GM19239 (cell line): ENCODE data around the gene FYN.
A peak's percentile ranks its signal among the peaks of the same experiment; 100 is the strongest.

Source experiments
- DNase-seq: peaks from one replicate; pipeline ENCODE4 v3.0.0; 2011; ENCODE audit warnings: low spot score; ENCODE audit not compliant: insufficient read length
- FAIRE-seq: peaks from 2 replicates; lab custom pipeline; 2011; peaks lifted over from hg19 to GRCh38; lab: Jason Lieb, UNC

FYN gene

DNA sequence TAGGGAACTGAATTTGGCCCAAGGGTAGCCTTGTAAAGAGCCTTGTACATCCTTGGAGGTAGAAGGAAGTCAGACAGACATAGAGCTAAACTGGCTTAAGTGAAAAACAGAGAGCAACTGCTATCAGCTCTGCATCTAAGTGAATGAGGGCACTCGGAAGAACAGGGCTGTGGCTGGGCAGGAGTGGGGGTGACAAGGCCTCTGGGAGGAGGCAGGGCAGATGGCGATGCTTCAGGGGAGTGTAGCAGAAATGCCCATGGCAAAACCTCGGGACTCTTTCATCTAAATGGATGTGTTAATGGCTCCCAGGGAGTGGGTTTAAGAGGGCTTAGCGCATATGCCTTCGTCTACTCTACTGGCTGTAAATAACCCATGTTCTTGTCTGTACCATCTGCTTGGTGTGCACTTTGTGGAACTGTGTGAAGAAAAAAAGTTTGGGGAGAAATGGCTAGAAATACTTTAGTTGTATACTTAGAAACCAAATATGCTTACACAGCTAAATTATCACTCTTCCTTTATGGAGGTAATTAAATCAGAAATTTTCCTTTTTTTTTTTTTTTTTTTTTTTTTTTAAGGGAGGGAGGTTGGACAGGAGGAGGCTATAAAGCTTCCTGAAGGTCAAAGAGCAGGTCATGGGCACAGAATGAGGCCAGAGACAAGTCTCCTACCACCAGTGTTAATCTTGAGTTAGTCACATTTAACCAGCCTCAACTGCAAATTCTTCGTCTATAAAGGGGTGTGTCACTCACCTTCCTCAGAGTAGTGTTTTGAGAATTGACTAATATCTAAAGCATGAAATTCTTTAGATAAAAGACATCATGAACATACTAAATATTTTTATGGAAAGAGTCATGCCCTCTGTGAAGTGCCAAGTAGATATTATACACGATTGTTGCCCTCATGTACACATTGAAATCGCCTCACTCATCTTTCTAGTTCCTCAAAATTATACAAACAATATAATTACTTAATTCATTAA is 60.9 kb downstream of the FYN start:
- DNase-seq = no peak
- no peak for FAIRE-seq

- FAIRE-seq (no peak), DNase-seq (no peak)
Measured at GRCh38 chr6:111810294-111811131, 62.7 kb downstream of the FYN start.

DNA sequence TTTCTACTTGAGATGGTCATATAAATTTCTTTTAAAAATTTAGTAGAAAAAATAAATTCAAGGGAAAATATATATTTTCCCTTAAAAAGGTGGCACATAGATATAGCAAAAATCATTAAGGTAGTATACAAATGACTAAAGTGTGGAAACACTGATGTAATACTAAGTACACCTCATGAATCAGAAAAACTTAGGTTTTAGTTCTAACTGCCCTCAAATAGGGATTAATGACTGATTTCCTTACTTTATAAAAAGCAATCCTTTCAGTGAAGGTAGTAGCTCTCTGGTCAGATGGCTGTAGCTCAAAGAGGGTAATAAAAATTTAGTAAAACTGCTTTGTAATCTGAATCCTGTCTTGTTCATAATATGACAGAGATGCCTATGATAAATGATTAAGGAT is 63.5 kb downstream of the FYN start:
- no peak for FAIRE-seq
- no peak for DNase-seq

GRCh38 chr6:111809264-111809663 is 64.0 kb downstream of the FYN start:
- no peak for FAIRE-seq
- no peak for DNase-seq

DNA sequence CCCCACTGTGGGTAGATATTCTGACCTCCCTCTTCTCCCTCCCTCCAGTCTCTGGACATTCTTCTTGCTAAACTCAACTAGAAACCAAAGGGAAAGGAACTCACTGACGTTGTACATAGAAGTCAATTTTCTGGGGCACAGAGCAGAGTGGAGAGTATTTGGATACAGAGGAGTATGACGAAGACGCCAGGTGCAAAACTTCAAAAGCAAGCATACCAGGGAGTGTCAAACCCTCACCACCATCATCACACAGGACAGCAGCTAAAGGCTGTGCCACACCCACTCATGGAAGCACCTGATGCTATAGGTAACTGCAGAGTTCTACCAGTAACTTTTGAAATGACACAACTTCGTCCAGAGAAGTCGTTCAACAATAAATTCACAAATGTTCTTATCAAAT is 64.8 kb downstream of the FYN start:
- DNase-seq (no peak), FAIRE-seq (no peak)

GRCh38 chr6:111806561-111807497 is 66.4 kb downstream of the FYN start:
- FAIRE-seq (no peak), DNase-seq (no peak)

DNA sequence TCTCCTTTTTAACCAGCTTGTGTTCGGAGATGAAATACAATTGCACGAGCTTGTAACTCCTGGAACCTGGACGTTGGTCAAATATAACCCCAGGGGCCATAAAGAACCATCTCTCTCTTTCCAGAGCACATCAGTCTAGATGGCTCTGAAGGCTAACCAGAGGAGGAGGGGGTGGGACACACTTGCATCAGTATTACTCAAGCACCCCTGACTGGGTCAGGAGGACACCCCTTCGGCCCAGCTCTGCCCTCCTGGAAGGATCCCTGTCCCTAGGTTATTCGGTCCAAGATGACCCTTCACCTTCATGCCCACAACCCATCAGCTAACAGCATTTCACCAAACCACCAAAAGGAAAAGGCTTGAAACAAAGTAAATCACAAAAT is 67.1 kb downstream of the FYN start:
- DNase-seq (no peak), FAIRE-seq (no peak)

DNA sequence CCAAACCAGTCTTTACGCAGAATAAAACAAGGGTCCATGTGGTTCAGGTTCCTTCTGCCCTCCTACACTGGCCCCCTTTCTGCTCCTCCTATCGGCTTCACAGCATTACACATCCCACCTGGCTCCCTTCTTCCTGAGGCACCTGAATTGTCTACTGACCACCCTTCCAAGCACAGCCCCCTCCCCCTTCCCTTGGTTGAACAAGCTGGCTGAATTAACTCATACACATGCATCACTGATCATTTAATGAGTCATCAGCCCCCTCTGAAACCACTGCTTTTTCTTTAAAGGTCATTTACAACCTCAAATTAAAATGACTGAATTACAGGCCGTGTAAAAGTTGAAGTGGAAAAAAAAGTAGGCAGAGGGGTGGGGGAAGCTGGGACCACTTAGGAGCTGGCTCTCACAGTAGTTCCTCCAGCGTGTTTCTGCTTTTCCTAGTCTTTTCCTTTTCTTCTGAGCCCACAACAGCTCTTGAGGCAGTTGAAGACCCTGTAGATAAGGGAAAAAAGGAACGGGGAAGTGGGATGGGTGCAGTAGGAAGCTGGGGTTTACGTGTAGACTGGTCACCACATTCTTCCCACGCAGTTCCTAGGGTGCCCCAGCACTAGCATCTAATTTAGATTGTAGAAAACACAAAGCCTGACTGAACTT is 67.6 kb downstream of the FYN start:
- DNase-seq = no peak
- peak; percentile 66 for FAIRE-seq

- no peak for DNase-seq
- FAIRE-seq = peak; percentile 14
Measured at GRCh38 chr6:111804627-111805235, 68.5 kb downstream of the FYN start.

DNA sequence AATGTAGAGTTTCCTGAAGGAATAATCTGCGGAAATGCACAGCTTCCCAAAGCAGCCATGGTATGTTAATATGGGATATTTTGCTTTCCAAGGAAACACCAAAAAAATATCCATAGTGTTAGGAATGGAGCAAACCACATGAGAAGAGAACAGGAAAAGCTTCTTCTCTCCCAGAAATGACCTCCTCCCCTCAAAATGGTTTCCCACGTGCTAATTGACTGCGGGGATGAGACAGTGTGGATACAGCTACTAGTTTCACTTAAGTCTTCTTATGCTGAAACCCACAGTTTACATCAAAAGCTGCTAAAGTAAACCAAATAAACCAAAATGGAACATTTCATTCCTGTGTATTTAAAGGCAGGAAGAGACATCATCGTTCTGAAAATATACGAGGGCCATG is 69.4 kb downstream of the FYN start:
- no peak for FAIRE-seq
- DNase-seq = no peak

GRCh38 chr6:111803371-111803770 is 69.9 kb downstream of the FYN start:
- DNase-seq (no peak), FAIRE-seq (no peak)

DNA sequence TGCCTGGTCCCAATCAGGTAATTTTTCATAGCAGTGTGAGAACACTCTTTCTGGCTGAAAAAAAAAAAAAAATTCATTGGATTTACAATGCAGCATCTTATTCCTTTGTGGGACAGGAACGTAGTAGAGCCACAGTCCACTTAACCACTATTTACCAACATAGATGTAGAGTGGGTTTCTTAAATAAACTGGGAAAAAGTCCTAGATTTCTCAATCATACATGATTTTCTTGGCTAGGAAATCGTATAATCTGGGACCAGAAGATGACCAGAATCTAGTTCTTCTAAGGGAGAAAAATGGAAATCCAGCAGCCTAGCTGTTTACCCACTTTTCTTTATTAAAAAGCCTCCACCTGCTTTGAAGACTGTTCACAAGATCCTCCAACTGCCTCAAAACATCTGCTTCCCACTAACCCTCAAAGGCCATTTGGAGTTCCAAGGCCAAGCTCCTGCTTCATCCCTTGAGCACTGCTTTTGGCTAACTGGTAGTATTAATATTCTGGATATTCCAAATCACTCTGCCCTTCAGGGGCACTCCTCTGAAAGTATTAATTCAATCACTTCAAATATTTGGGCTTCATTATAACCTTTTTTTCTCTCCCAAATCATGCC is 70.4 kb downstream of the FYN start:
- FAIRE-seq = no peak
- DNase-seq = no peak

- DNase-seq (no peak), FAIRE-seq (no peak)
Measured at GRCh38 chr6:111802015-111802414, 71.2 kb downstream of the FYN start.

GRCh38 chr6:111800821-111801220 is 72.4 kb downstream of the FYN start:
- FAIRE-seq = no peak

DNA sequence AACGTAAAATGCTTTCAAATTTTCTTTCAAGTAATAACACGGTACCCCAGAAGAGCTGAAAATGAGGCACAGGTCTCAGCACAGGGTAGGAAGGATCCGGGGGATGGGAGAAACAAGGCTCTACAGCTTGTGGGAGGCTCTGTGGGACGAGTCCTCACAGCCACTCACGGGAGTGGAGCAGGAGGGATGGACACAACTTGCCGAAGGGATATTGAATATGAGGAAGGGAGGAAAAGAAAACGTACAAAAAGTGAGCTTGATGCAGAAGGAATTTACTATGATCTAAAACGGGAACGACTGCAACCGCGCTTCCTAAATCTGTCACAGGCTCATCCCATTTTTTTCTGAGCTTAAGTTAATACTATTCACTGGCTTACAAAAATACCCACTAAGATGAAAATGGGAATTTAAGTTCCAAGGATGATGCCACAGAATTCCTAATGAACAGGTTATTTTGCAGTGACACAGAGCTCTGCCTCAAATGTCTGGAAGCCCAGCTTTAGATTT is 72.9 kb downstream of the FYN start:
- DNase-seq = no peak
- FAIRE-seq = no peak

More at GRCh38 chr6:111800821-111801220, 72.4 kb downstream of the FYN start:
- no peak for DNase-seq

- DNase-seq = no peak
- no peak for FAIRE-seq
Measured at GRCh38 chr6:111799576-111800258, 73.5 kb downstream of the FYN start.

- no peak for FAIRE-seq
- no peak for DNase-seq
Measured at GRCh38 chr6:111798281-111798725, 74.9 kb downstream of the FYN start.
